Trophoblast cell (in vitro differentiated cells and primary cell): Measurements from ENCODE around the gene TRIM29.

Experiments used
- DNase-seq, 2 donors: peaks; one replicate each; pipeline ENCODE4 v3.0.0-alpha.2; 2016
- H2AFZ ChIP-seq: 2 replicates; pipeline ENCODE4 v1.6.1; 2013; ENCODE audit warnings: low read length, moderate library complexity, mild to moderate bottlenecking; ENCODE audit not compliant: insufficient read depth, poor library complexity
- H2AK5ac ChIP-seq: 2 replicates; pipeline ENCODE4 v1.6.1; 2013; ENCODE audit warnings: mild to moderate bottlenecking, low read length
- H2BK120ac ChIP-seq: 2 replicates; pipeline ENCODE4 v1.6.1; 2013; ENCODE audit warnings: low read length, mild to moderate bottlenecking, moderate library complexity; ENCODE audit not compliant: insufficient read depth, poor library complexity
- H2BK12ac ChIP-seq: 2 replicates; pipeline ENCODE4 v1.6.1; 2013; ENCODE audit warnings: mild to moderate bottlenecking, low read length, moderate library complexity
- H2BK5ac ChIP-seq: 2 replicates; pipeline ENCODE4 v1.6.1; 2013; ENCODE audit warnings: low read length, low read depth, moderate library complexity, mild to moderate bottlenecking; ENCODE audit not compliant: poor library complexity
- H3K14ac ChIP-seq: 2 replicates; pipeline ENCODE4 v1.6.1; 2013; ENCODE audit warnings: mild to moderate bottlenecking, low read length
- H3K18ac ChIP-seq: 2 replicates; pipeline ENCODE4 v1.6.1; 2013; ENCODE audit warnings: mild to moderate bottlenecking, low read length
- H3K23ac ChIP-seq: 2 replicates; pipeline ENCODE4 v1.6.1; 2013; ENCODE audit warnings: low read length
- H3K27ac ChIP-seq: 2 replicates; pipeline ENCODE4 v1.5.1; 2013; ENCODE audit warnings: low read depth, mild to moderate bottlenecking, inconsistent platforms, low read length, moderate library complexity
- H3K27me3 ChIP-seq: 2 replicates; pipeline ENCODE4 v1.6.1; 2013; ENCODE audit warnings: inconsistent platforms, mild to moderate bottlenecking, low read length, moderate library complexity; ENCODE audit not compliant: insufficient read depth
- H3K36me3 ChIP-seq, 2 experiments: 1 replicate in 1 of 2; 2 replicates in 1 of 2; pipeline ENCODE4 v1.6.1; 2013; ENCODE audit warnings: low read length in 2 of 2, mild to moderate bottlenecking in 2 of 2, moderate library complexity in 1 of 2; ENCODE audit not compliant: insufficient read depth in 2 of 2, control insufficient read depth in 1 of 2
- H3K4ac ChIP-seq: 2 replicates; pipeline ENCODE4 v1.6.1; 2013; ENCODE audit warnings: low read depth, mild to moderate bottlenecking, low read length, moderate library complexity
- H3K4me1 ChIP-seq, 2 experiments: 1 replicate in 1 of 2; 2 replicates in 1 of 2; pipeline ENCODE4 v1.6.1; 2013; ENCODE audit warnings: low read length in 2 of 2, mild to moderate bottlenecking in 2 of 2, moderate library complexity in 1 of 2; ENCODE audit not compliant: insufficient read depth in 2 of 2, control insufficient read depth in 1 of 2
- H3K4me2 ChIP-seq: 2 replicates; pipeline ENCODE4 v1.6.1; 2013; ENCODE audit warnings: inconsistent platforms, mild to moderate bottlenecking, low read length, moderate library complexity
- H3K4me3 ChIP-seq: 2 replicates; pipeline ENCODE4 v1.5.1; 2013; ENCODE audit warnings: mild to moderate bottlenecking, low read depth, low read length, inconsistent platforms
- H3K79me1 ChIP-seq: one replicate; pipeline ENCODE4 v1.6.1; 2013; ENCODE audit warnings: low read length
- H3K79me2 ChIP-seq: 2 replicates; pipeline ENCODE4 v1.6.1; 2013; ENCODE audit warnings: low read length, mild to moderate bottlenecking; ENCODE audit not compliant: control insufficient read depth, insufficient read depth, poor library complexity
- H3K9ac ChIP-seq: 2 replicates; pipeline ENCODE4 v1.6.1; 2013; ENCODE audit warnings: mild to moderate bottlenecking, low read length
- H3K9me3 ChIP-seq: 2 replicates; pipeline ENCODE4 v1.6.1; 2013; ENCODE audit warnings: low read depth, mild to moderate bottlenecking, control low read depth, inconsistent platforms, low read length; ENCODE audit not compliant: insufficient read depth
- H4K12ac ChIP-seq: 2 replicates; pipeline ENCODE4 v1.6.1; 2013; ENCODE audit warnings: low read depth, mild to moderate bottlenecking, low read length, moderate library complexity
- H4K8ac ChIP-seq: 2 replicates; pipeline ENCODE4 v1.6.1; 2013; ENCODE audit warnings: low read depth, mild to moderate bottlenecking, low read length, moderate library complexity
- H4K91ac ChIP-seq: one replicate; pipeline ENCODE4 v1.6.1; 2013; ENCODE audit warnings: low read depth, mild to moderate bottlenecking, low read length, moderate library complexity
- WGBS: extraction: QIAGEN DNeasy Blood & Tissue Kit; methylation state at CpG from one replicate; pipeline ENCODE4 v1.1.7; 2013; ENCODE audit warnings: missing lambda C conversion rate; ENCODE audit not compliant: insufficient read length, insufficient coverage; ENCODE audit errors: extremely low coverage; 5-methylcytosine and 5-hydroxymethylcytosine counted together

Gene TRIM29

GRCh38 chr11:120105576-120105975 lies 32.3 kb downstream of the TRIM29 start:
- H3K36me3 ChIP-seq, result no peaks in the 10 kb centered on the region
- no peak overlapping the region for H2AFZ ChIP-seq

GRCh38 chr11:120104041-120104565 lies 33.8 kb downstream of the TRIM29 start:
- Histone ChIP-seq H3K4me3 (no peak overlapping the region), H3K23ac (no peak overlapping the region), H3K79me2 (no peaks in the 10 kb centered on the region), H3K4me2 (no peak overlapping the region), H3K9ac (no peak overlapping the region), H3K4me1 (no peaks in the 10 kb centered on the region), H2BK120ac (no peak overlapping the region), H3K9me3 (peaks cover 2% of the 10 kb centered on the region), H2BK5ac (no peak overlapping the region), H4K91ac (no peak overlapping the region), H3K27ac (no peak overlapping the region), H3K4ac (no peak overlapping the region), H2AFZ (no peak overlapping the region), H3K36me3 (no peaks in the 10 kb centered on the region), H3K18ac (no peak overlapping the region), H2BK12ac (no peak overlapping the region), H3K79me1 (no peaks in the 10 kb centered on the region), H3K14ac (no peak overlapping the region), H2AK5ac (no peak overlapping the region), H4K12ac (no peak overlapping the region), H4K8ac (no peak overlapping the region), H3K27me3 (no peaks in the 10 kb centered on the region)
- DNase-seq, result no peak
- no CpG with 5 or more reads among the region's 15 CpGs for WGBS

More at GRCh38 chr11:120105576-120105975, 32.3 kb downstream of the TRIM29 start:
- Histone ChIP-seq H3K27ac (no peak overlapping the region), H3K4ac (no peak overlapping the region), H2BK5ac (no peak overlapping the region), H2AK5ac (no peak overlapping the region), H3K9me3 (peaks cover 4% of the 10 kb centered on the region), H4K12ac (no peak overlapping the region), H3K4me2 (no peak overlapping the region), H3K4me3 (no peak overlapping the region), H2BK120ac (no peak overlapping the region), H3K27me3 (no peaks in the 10 kb centered on the region), H4K8ac (no peak overlapping the region), H3K18ac (no peak overlapping the region), H2BK12ac (no peak overlapping the region), H3K79me1 (no peaks in the 10 kb centered on the region), H3K9ac (no peak overlapping the region), H3K4me1 (no peaks in the 10 kb centered on the region), H3K14ac (no peak overlapping the region), H3K79me2 (no peaks in the 10 kb centered on the region), H4K91ac (no peak overlapping the region), H3K23ac (no peak overlapping the region)
- no CpG with 5 or more reads among the region's 6 CpGs for WGBS
- no peak for DNase-seq

- no peak overlapping the region for H3K23ac ChIP-seq
- no peak overlapping the region for H3K14ac ChIP-seq
- H2BK120ac ChIP-seq, result no peak overlapping the region
- no peak overlapping the region for H3K4ac ChIP-seq
- no peak for DNase-seq
- no peak overlapping the region for H3K27ac ChIP-seq
- H3K79me1 ChIP-seq, result no peaks in the 10 kb centered on the region
- H2BK5ac ChIP-seq, result no peak overlapping the region
- no peak overlapping the region for H2BK12ac ChIP-seq
- H2AFZ ChIP-seq, result no peak overlapping the region
- no peak overlapping the region for H4K91ac ChIP-seq
- H3K18ac ChIP-seq, result no peak overlapping the region
- no peaks in the 10 kb centered on the region for H3K27me3 ChIP-seq
- no peaks in the 10 kb centered on the region for H3K79me2 ChIP-seq
- peaks cover 0 to under 1% of the 10 kb centered on the region in 2 experiments for H3K4me1 ChIP-seq
- WGBS, result no CpG with 5 or more reads among the region's 3 CpGs
- H4K12ac ChIP-seq, result no peak overlapping the region
- H2AK5ac ChIP-seq, result no peak overlapping the region
- no peak overlapping the region for H4K8ac ChIP-seq
- H3K36me3 ChIP-seq, result no peaks in the 10 kb centered on the region
- H3K9ac ChIP-seq, result no peak overlapping the region
- H3K4me3 ChIP-seq, result no peak overlapping the region
- no peak overlapping the region for H3K4me2 ChIP-seq
- peaks cover 2% of the 10 kb centered on the region for H3K9me3 ChIP-seq
Measured at GRCh38 chr11:120102864-120103122, 35.1 kb downstream of the TRIM29 start.

GRCh38 chr11:120102050-120102863 lies 35.7 kb downstream of the TRIM29 start:
- no peak overlapping the region for H3K23ac ChIP-seq
- peaks cover 0 to 6% of the 10 kb centered on the region in 2 experiments for H3K4me1 ChIP-seq
- DNase-seq, result no peak
- no peak overlapping the region for H3K14ac ChIP-seq
- H3K4me2 ChIP-seq, result no peak overlapping the region
- no peak overlapping the region for H3K18ac ChIP-seq
- no peak overlapping the region for H3K4me3 ChIP-seq
- no peaks in the 10 kb centered on the region for H3K79me1 ChIP-seq
- H2BK12ac ChIP-seq, result no peak overlapping the region
- H2BK5ac ChIP-seq, result no peak overlapping the region
- H3K36me3 ChIP-seq, result no peaks in the 10 kb centered on the region
- H4K12ac ChIP-seq, result no peak overlapping the region
- no CpG with 5 or more reads among the region's 8 CpGs for WGBS
- H4K8ac ChIP-seq, result no peak overlapping the region
- H3K4ac ChIP-seq, result no peak overlapping the region
- no peak overlapping the region for H4K91ac ChIP-seq
- no peak overlapping the region for H2AK5ac ChIP-seq
- H3K27ac ChIP-seq, result no peak overlapping the region
- no peak overlapping the region for H2AFZ ChIP-seq
- H3K9me3 ChIP-seq, result peaks cover 2% of the 10 kb centered on the region
- no peak overlapping the region for H3K9ac ChIP-seq
- H2BK120ac ChIP-seq, result no peak overlapping the region
- H3K79me2 ChIP-seq, result no peaks in the 10 kb centered on the region
- no peaks in the 10 kb centered on the region for H3K27me3 ChIP-seq
